ENCODE results near the gene FANCC.
A peak's percentile ranks its signal among the peaks of the same experiment; 100 is the strongest.

- peak in 1 of 3 experiments; percentile 27 for TF ChIP-seq CTCF (IDR thresholded peaks at IDR 0.05)
- TF ChIP-seq POLR2A (IDR thresholded peaks at IDR 0.05), result no peak
These were observed 52.4 kb downstream of the FANCC start for GRCh38 chr9:95264954-95265615.
